ENCODE data around the gene POLRMT.
A peak's percentile ranks its signal among the peaks of the same experiment; 100 is the strongest.
"Not testable (repeated sequence)": the region's sequence is repeated elsewhere in the genome, so short reads cannot be mapped to it uniquely, and the experiment has no call there.

Gene POLRMT

GRCh38 chr19:633068-633785 lies at the start of gene POLRMT:
Gene POLRMT, minus strand, starts transcription at chr19:633537. Its CDS starts 25 bp downstream, at chr19:633512.
- peak; percentile 98 for DNase-seq (ENCODE audit: low spot score)

GRCh38 chr19:682678-683320 lies 49.5 kb upstream of the POLRMT start:
- DNase-seq (ENCODE audit: low spot score) = no peak

GRCh38 chr19:681029-682019 lies 48.0 kb upstream of the POLRMT start:
- no peak for DNase-seq (ENCODE audit: low spot score)

GRCh38 chr19:680287-681028 lies 47.1 kb upstream of the POLRMT start:
- peak; percentile 99 for DNase-seq (ENCODE audit: low spot score)

GRCh38 chr19:679418-680286 lies 46.3 kb upstream of the POLRMT start:
- DNase-seq (ENCODE audit: low spot score) = peak; percentile 65

- DNase-seq (ENCODE audit: low spot score) = no peak
Measured at GRCh38 chr19:678791-679388, 45.6 kb upstream of the POLRMT start.

GRCh38 chr19:677601-678436 lies 44.5 kb upstream of the POLRMT start:
- DNase-seq (ENCODE audit: low spot score) = peak; percentile 88

GRCh38 chr19:677201-677600 lies 43.9 kb upstream of the POLRMT start:
- DNase-seq (ENCODE audit: low spot score) = peak; percentile 95

- peak; percentile 57 for DNase-seq (ENCODE audit: low spot score)
Measured at GRCh38 chr19:676339-677105, 43.2 kb upstream of the POLRMT start, which contains the start of gene FSTL3. Gene FSTL3, plus strand, starts transcription at chr19:676392. Its CDS starts 32 bp downstream, at chr19:676424.

GRCh38 chr19:676007-676338 lies 42.6 kb upstream of the POLRMT start:
- DNase-seq (ENCODE audit: low spot score) = no peak

GRCh38 chr19:674282-675151 lies 41.2 kb upstream of the POLRMT start:
- no peak for DNase-seq (ENCODE audit: low spot score)

- DNase-seq (ENCODE audit: low spot score) = no peak
Measured at GRCh38 chr19:670609-671075, 37.3 kb upstream of the POLRMT start.

- DNase-seq (ENCODE audit: low spot score) = not testable (repeated sequence)
Measured at GRCh38 chr19:668675-669434, 35.5 kb upstream of the POLRMT start.

- not testable (repeated sequence) for DNase-seq (ENCODE audit: low spot score)
Measured at GRCh38 chr19:666985-667573, 33.7 kb upstream of the POLRMT start.

- DNase-seq (ENCODE audit: low spot score) = peak; percentile 81
Measured at GRCh38 chr19:664913-665443, 31.6 kb upstream of the POLRMT start.

- no peak for DNase-seq (ENCODE audit: low spot score)
Measured at GRCh38 chr19:663682-664117, 30.4 kb upstream of the POLRMT start.
